NCI-H2196 (cell line): ENCODE data around the gene C11orf68.
A peak's percentile ranks its signal among the peaks of the same experiment; 100 is the strongest.
"Not testable (repeated sequence)": the region's sequence is repeated elsewhere in the genome, so short reads cannot be mapped to it uniquely, and the experiment has no call there.

ENCODE experiments used
- DNase-seq: peaks from one replicate; lab custom pipeline; 2025; ENCODE audit not compliant: unreplicated experiment; lab: John Stamatoyannopoulos, UW

C11orf68 gene

DNA sequence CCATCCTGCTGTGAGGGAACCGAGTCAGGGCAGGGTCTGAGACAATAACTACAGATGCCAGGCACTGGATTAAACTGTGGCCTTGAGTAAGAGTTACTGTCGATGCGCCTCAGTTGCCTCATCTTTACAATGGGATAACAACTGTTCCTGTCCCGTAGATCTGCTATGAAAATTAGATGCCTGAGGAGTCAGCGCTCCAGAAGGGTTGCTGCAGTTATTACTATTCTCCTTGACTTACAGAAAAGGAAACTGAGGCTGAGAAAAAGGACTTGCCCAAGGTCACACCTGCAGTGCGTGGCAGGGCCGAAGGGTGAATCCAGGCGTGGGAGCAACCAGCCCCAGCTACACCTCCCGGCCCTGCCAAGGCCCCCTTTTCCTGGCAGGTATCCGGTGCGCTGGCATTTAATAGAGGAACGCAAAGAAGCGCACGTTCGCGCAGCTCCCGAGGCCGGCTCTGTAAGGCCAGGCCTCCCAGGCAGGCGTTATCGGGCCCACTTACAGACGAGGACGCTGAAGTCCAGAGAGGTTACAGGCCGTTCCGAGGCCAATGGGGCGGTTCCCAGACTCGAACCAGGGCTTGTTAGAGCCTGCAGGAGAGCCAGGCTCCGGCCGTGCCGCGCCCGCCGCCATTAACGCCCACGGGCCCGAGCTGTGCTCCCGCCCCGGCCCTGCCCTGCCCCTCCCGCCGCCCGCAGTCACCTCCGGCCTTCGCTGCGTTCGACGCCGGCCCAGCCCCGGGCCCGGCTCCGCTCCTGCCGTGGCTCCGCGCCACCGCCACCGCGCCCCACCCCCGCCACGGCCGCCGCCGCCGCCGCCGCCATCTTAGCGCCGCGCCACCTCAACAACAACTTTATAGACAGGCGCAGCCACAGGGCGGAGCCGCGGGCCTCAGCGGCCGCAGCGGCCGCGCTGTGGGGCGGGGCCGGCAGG is at the start of gene C11orf68:
Gene C11orf68, minus strand, starts transcription at position 852 of the 930 bp plus-strand sequence. Its CDS starts 31 bp downstream, at position 821.
- peak; percentile 48 for DNase-seq

DNA sequence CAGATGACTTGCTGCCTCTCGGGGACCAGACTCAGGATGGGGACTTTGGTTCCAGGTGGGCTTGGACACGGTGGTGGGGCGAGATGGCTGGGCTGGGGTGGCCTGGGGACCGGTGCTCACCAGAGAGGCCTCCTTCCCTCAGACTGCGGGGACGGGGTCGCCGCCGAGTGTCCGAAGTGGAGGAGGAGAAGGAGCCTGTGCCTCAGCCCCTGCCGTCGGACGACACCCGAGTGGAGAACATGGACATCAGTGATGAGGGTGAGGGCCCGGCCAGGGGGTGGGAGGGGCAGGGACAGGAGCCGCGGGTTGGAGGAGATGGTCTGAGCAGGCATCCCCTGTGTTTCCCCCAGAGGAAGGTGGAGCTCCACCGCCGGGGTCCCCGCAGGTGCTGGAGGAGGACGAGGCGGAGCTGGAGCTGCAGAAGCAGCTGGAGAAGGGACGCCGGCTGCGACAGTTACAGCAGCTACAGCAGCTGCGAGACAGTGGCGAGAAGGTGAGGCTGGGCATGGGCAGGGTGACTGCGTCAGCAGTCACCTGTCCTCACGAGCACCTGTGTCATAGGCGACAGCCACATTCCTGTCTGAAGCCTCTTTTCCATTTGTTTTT is 48.6 kb upstream of the C11orf68 start:
- no peak for DNase-seq

DNA sequence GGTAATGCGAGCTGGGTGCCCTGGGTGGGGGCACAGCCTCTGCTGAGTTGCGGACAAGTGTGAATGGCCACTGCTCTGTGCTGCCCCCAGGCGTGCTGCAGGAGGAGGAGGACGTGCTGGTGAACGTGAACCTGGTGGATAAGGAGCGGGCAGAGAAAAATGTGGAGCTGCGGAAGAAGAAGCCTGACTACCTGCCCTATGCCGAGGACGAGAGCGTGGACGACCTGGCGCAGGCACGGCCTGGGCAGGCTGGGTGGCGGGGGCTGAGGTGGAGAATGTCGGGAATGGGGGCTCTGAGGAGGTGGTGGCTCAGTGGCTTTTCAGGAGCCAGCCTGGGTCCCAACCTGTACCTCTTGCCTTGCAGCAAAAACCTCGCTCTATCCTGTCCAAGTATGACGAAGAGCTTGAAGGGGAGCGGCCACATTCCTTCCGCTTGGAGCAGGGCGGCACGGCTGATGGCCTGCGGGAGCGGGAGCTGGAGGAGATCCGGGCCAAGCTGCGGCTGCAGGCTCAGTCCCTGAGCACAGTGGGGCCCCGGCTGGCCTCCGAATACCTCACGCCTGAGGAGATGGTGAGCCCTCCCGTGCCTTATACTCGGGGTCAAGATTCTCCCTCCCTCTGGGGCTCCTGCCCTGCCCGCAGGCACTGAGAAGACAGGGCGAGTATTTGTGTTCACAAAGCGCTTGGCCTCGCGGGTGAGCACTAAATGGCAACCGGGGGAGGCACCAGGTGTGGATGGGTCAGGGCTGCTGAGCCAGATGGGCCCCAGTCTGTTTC is 47.3 kb upstream of the C11orf68 start:
- DNase-seq: no peak

DNA sequence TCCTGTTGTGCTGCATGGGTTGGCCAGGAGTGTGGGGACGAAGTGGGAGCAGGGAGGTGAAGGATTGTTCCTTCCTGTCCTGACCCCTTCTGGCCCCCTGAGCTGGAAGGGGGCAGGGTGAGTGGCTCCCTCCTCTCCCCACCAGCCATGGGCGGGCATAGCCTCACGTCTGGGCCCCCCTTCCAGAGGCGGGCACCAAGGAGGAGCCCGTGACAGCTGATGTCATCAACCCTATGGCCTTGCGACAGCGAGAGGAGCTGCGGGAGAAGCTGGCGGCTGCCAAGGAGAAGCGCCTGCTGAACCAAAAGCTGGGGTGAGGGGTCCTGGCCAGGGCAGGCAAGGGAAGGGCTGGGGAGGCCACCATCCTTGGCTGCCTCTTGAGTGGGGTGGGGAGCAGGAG is 46.0 kb upstream of the C11orf68 start:
- DNase-seq: no peak

DNA sequence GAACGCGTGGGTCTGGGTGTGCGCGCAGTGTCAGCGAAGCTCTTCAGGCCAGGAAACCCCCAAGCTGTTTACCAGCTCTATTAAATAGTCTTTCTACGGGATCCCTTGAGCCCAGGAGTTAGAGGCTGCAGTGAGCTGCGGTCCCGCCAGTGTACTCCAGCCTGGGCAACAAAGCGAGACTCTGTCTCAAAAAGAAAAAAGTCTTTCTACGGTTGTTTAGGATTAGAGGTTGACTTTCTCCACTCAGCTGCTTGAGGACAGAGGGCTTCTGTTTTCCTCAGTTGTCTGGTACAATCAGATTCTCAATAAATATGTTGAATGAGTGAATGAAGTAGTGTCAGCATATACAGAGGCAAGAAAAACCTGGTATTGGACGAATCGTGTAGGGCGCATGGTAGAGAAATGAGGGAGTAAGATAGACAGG is 43.3 kb upstream of the C11orf68 start:
- no peak for DNase-seq

DNA sequence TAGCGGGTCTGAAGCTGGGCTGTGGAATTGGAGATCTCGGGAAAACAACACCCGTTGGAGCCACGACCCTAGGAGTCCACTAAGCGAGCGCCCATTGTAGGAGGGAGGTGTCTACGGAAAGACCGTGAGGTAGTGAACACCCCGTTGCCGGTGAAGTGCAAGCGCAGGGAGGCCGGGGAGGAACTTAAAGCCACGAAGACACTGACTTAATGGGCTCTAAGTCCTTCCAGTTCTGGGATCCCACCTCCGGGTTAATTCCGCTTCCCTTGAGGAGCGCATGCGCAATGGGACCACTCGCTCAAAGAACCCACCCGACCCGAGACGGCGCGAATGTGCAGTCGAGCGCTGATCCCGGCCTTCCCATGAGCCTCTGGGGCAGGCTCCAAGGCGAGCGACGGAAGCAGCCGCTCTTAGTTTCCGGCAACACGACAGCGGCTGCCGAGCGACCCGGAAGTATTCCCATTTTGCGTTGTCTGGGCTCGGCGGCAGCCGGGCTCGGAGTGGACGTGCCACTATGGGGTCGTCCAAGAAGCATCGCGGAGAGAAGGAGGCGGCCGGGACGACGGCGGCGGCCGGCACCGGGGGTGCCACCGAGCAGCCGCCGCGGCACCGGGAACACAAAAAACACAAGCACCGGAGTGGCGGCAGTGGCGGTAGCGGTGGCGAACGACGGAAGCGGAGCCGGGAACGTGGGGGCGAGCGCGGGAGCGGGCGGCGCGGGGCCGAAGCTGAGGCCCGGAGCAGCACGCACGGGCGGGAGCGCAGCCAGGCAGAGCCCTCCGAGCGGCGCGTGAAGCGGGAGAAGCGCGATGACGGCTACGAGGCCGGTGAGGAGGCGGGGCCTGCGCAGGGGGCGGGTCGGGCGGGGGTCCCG is 42.6 kb upstream of the C11orf68 start, which contains the start of gene SART1:
Gene SART1, plus strand, starts transcription at position 468 of the 874 bp plus-strand sequence. Its CDS starts 47 bp downstream, at position 515.
- peak; percentile 97 for DNase-seq

DNA sequence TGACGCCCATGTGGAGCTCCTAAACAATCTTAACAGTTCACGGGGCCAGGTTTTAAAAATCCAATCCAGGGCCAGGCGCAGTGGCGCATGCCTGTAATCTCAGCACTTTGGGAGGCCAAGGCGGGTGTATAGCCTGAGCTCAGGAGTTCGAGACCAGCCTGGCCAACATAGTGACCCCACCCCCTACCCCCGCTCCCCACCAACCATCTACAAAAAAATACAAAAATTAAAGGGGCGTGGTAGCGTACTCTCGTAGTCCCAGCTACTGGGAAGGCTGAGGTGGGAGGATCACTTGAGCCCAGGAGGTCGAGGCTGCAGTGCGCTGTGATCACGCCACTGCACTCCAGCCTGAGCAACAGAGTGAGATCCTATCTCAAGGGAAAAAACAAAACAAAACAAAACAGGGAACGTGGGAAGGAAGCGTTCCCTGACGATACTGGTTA is 42.0 kb upstream of the C11orf68 start:
- DNase-seq: no peak

DNA sequence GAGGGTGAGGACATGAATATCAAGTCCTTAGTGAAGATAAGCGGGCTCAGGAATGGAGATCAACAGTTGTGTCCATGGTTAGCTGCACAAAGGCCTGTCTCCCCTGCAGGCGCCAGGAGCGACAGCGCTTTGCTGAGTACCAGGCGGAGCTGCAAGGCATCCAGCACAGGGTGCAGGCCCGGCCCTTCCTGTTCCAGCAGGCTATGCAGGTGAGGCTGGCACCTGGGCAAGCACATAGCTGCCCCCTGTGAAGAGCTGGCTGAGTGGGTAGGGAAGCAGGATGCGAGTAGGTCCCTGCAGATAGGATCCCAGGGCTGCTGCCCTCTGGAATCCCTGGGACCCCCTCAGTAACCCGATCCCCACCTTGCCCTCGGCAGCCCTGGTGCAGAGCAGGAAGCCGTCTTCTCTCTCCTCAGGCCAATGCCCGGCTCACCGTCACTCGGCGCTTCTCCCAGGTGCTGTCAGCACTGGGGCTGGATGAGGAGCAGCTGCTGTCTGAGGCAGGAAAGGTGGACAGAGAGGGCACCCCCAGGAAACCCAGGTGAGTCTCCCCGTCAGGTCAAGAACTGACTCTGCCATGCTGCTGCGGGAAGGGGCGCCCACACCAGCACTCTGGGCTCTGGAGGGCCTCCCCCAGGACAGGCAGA is 40.0 kb upstream of the C11orf68 start:
- DNase-seq: no peak

DNA sequence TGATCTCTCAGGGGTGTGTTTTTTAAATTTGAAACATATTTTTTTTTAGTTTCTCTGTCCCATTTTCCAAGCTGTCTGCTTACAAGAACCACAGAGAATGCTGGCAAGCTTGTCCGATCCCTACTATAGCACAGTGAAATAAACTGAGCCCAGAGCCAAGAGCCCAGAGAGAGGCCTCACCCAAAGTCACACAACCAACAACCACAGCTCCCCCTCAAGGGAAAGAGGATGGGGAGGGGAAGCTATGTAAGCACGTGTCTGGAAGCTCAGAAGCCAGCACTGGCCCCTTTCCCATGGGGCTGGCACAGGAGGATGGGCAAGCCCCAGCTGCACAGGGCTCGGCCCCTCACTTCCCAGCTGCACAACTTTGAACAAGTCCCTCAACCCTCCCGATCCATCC is 39.4 kb upstream of the C11orf68 start:
- DNase-seq: no peak

DNA sequence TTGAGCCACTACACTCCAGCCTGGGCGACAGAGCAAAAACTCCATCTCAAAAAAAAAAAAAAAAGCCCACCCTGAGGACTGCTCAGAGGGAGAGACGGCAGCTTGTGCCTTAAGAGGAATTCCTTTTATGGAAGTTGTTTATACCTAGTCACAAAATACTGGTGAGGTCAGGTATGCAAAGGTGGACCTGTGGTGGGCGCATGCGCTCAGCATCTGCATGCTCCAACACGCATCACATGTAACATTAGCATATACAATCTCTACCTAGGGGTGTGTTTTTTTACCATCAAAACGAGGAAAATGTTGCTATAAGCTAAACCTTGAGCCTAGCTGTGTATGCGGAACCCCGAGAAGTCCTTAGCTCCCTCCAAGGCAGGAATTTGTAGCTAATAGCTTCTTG is 35.9 kb upstream of the C11orf68 start:
- DNase-seq: no peak

DNA sequence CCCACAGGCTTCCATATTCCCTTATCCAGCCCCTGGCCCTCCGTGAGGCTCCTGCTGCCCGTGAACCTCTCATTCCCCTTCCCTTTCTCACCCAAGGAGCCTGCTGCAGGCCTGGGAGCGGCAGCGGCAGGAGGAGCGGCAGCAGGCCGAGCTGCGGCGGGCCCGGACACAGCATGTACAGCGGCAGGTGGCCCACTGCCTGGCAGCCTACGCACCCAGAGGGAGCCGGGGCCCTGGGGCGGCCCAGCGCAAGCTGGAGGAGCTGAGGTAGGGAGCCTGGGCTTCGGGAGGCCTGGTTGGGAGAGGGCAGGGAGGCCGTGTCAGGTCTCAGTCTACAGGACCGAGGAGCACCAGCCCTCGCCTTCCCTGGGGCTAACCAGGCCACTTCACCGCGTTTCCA is 34.6 kb upstream of the C11orf68 start:
- no peak for DNase-seq

DNA sequence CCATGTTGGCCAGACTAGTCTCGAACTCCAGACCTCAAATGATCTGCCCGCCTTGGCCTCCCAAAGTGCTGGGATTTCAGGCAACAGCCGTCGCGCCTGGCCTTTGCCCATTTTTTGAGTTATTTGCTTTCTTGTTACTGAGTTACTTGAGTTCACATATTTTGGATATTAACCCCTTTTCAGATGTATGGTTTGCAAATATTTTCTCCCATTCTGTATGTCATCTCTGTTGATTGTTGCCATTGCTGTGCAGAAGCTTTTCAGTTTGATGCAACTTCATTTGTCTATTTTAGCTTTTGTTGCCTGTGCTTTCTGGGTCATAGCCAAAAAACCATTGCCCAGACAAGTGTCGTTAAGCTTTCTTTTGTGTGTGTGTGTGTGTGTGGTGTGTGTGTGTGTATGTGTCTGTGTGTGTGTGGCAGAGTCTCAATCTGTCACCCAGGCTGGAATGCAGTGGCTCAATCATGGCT is 33.2 kb upstream of the C11orf68 start:
- DNase-seq: no peak

DNA sequence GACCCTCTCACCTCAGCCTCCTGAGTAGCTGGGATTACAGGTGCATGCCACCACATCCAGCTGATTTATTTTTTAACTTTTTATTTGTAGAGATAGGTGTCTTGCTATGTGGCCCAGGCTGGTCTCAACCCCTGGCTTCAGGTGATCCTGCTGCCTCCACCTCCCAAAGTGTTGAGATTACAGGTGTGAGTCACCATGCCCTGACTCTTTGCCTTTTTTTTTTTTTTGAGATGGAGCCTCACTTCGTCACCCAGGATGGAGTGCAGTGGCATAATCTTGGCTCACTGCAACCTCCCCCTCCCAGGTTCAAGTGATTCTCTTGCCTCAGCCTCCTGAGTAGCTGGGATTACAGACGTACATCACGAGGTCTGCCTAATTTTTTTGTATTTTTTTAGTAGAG is 32.8 kb upstream of the C11orf68 start:
- not testable (repeated sequence) for DNase-seq

DNA sequence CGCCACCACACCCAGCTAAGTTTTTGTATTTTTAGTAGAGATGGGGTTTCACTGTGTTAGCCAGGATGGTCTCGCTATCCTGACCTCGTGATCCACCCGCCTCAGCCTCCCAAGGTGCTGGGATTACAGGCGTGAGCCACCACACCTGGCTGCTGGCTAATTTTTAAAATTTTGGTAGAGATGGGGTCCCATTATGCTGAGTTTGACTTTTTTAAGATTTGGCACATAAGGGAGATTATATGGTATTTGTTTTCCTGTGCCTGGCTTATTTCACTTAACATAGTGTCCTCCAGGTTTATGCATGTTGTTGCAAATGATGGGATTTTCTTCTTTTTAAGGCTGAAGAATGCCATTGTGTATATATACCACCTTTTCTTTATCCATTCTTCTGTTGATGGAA is 31.8 kb upstream of the C11orf68 start:
- not testable (repeated sequence) for DNase-seq

DNA sequence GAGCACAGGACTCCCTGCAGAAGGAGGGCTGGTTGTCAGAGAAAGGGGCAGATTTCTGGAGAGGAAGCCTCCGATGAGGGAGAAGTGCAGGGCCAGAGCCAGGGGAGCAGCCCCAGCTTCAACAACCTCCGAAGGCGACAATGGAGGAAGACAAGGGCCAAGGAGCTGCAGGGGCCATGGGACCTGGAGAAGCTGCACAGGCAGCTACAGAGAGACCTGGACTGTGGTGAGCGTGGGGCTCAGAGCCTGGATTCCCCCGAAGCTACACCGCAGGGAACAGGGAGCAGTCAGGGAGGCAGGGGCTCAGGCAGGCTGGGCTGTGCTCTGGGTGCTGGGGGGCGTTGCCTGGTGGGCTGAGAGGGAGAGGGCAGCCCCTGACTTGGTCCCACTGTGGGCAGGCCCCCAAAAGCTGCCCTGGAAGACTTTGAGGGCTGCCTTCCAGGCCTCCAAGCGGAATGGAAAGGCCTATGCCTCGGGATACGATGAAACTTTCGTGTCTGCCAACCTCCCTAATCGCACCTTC is 28.8 kb upstream of the C11orf68 start:
- no peak for DNase-seq

DNA sequence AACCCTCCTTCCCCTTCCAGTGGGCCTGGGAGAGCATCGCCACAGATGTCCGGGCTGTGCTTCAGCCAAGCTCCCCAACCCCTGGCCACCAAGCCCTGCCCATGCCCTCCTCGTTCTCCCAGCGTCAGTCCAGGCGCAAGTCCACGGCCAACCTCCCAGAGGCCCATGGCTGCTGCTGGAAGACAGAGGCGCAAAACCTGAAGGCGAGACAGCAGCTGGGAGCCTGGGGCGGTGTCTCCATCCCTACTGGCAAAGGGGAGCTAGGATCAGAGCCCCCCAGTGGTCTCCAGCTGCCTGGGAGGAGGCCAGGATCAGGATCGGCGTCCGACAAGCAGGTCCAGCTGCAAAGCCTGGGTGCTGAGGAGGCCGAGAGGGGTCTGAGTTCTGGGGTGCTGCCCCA is 28.3 kb upstream of the C11orf68 start:
- no peak for DNase-seq

DNA sequence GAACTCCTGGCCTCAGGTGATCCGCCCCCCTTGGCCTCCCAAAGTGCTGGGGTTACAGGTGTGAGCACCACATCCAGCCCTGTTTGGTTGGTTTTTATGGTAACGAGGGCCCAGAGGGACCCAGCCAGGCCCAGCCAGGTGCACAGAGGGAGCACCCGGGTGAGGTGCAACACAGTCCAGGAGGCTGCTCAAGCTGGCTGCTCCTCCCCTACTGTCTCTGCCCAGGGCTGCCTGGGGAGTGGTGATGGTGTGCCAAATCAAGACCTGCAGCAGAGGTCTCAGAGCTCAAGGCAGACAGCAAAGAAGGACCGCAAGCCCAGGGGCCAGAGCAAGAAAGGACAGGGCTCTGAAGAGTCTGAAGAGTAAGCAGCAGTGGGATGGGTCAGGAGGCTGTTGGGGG is 27.8 kb upstream of the C11orf68 start:
- DNase-seq: no peak

DNA sequence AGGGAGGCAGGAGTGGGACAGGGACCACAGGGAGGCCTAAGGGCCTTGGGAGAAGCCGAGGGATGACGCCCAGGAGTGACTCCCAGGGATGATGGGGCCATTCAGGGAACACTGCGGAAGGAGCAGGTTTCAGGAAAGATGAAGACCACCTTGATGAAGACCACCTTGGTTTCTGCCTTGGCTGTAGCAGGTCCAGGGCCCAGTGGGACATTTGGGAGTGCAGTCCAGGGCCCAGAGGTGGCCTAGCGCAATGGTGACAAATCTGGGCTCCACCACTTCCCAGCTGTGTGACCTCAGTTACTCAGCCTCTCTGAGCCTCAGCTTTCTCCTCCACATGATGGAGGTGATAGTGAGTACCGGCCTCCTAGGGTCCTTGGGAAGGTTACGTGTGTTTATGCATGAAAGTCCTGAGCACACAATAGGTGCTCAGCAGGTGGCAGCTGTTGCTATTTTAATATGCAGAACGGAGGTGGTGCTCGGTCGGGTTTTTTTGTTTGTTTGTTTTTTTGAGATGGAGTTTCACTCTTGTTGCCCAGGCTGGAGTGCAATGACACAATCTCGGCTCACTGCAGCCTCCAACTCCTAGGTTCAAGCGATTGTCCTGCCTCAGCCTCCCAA is 27.2 kb upstream of the C11orf68 start:
- no peak for DNase-seq

DNA sequence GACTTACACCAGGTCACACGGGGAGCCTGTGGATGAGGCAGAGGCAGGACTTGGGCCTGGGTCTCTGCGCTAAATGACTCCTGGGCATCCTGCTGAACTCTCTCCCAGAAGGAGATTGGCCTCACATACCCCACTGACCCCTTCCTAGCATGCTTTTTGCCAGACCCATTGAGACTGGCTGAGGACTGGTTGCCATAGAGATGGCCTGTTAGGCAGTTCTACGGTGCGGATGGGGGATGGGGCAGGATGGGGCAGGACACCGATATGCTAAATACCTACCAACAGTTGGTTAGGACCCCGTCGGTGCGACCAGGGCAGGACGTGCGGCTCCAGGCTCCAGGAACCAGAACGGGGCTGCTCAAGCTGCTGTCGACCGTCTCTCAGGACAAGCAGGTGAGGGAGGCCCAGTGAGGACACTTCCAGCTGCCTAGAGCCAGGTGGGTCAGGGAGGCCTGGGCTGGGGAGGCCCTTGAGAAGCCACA is 26.6 kb upstream of the C11orf68 start, which contains the start of gene TSGA10IP:
Gene TSGA10IP, plus strand, starts transcription at position 51 of the 482 bp plus-strand sequence. Its CDS starts 196 bp downstream, at position 247.
- no peak for DNase-seq
